Measurements from ENCODE around the gene GLCCI1.
A peak's percentile ranks its signal among the peaks of the same experiment; 100 is the strongest.

Gene GLCCI1

GRCh38 chr7:7968544-7969305 is at the start of gene GLCCI1:
Gene GLCCI1 (plus strand): TSS chr7:7968796. CDS start chr7:7969351, 555 bp downstream.
- peak; percentile 87 to 98 for DNase-seq (ENCODE audit: low spot score in 2 of 2)
- Mint-ChIP-seq H3K4me1 (peaks cover 11% of the 10 kb centered on the region), H3K9me3 (no peaks in the 10 kb centered on the region), H3K4me3 (no peak within 1 kb of the TSS), H3K36me3 (peaks cover 6% of the 10 kb centered on the region), H3K27ac (peak within 1 kb of the TSS; percentile 84)
- ATAC-seq, result peak; percentile 94

- ATAC-seq, result peak; percentile 60
- H3K36me3 Mint-ChIP-seq, result no peaks in the 10 kb centered on the region
- peaks cover 32% of the 10 kb centered on the region for H3K4me1 Mint-ChIP-seq
- H3K27ac Mint-ChIP-seq, result no peak overlapping the region
- H3K4me3 Mint-ChIP-seq, result no peak overlapping the region
- no peak for DNase-seq (ENCODE audit: low spot score in 2 of 2)
- H3K9me3 Mint-ChIP-seq, result no peaks in the 10 kb centered on the region
Observed at GRCh38 chr7:7919449-7919945, 49.1 kb upstream of the GLCCI1 start.

- H3K27ac Mint-ChIP-seq, result no peak overlapping the region
- no peaks in the 10 kb centered on the region for H3K9me3 Mint-ChIP-seq
- H3K4me3 Mint-ChIP-seq, result no peak overlapping the region
- no peaks in the 10 kb centered on the region for H3K36me3 Mint-ChIP-seq
- H3K4me1 Mint-ChIP-seq, result peaks cover 36% of the 10 kb centered on the region
- DNase-seq (ENCODE audit: low spot score in 2 of 2) (no peak), ATAC-seq (no peak)
Observed at GRCh38 chr7:7920056-7920455, 48.5 kb upstream of the GLCCI1 start.

GRCh38 chr7:7920481-7920880 is 48.1 kb upstream of the GLCCI1 start:
- ATAC-seq (peak; percentile 90), DNase-seq (ENCODE audit: low spot score in 2 of 2) (no peak)
- no peaks in the 10 kb centered on the region for H3K9me3 Mint-ChIP-seq
- peaks cover 35% of the 10 kb centered on the region for H3K4me1 Mint-ChIP-seq
- no peaks in the 10 kb centered on the region for H3K36me3 Mint-ChIP-seq
- H3K4me3 Mint-ChIP-seq, result no peak overlapping the region
- H3K27ac Mint-ChIP-seq, result no peak overlapping the region

GRCh38 chr7:7921830-7922229 is 46.8 kb upstream of the GLCCI1 start:
- no peak for DNase-seq (ENCODE audit: low spot score in 2 of 2)
- ATAC-seq, result no peak

GRCh38 chr7:7922684-7923385 is 45.8 kb upstream of the GLCCI1 start:
- H3K4me3 Mint-ChIP-seq, result peak overlapping the region; percentile 1
- H3K4me1 Mint-ChIP-seq, result peaks cover 30% of the 10 kb centered on the region
- H3K27ac Mint-ChIP-seq, result no peak overlapping the region
- no peaks in the 10 kb centered on the region for H3K36me3 Mint-ChIP-seq
- DNase-seq (ENCODE audit: low spot score in 2 of 2) (no peak), ATAC-seq (no peak)
- H3K9me3 Mint-ChIP-seq, result no peaks in the 10 kb centered on the region

More at GRCh38 chr7:7921830-7922229, 46.8 kb upstream of the GLCCI1 start:
- no peaks in the 10 kb centered on the region for H3K9me3 Mint-ChIP-seq
- no peak overlapping the region for H3K4me3 Mint-ChIP-seq
- no peak overlapping the region for H3K27ac Mint-ChIP-seq
- H3K4me1 Mint-ChIP-seq, result peaks cover 30% of the 10 kb centered on the region
- no peaks in the 10 kb centered on the region for H3K36me3 Mint-ChIP-seq

- ATAC-seq, result no peak
- peak overlapping the region; percentile 1 for H3K4me3 Mint-ChIP-seq
- H3K27ac Mint-ChIP-seq, result no peak overlapping the region
- H3K9me3 Mint-ChIP-seq, result no peaks in the 10 kb centered on the region
- peaks cover 29% of the 10 kb centered on the region for H3K4me1 Mint-ChIP-seq
- H3K36me3 Mint-ChIP-seq, result no peaks in the 10 kb centered on the region
- no peak for DNase-seq (ENCODE audit: low spot score in 2 of 2)
Observed at GRCh38 chr7:7923818-7924217, 44.8 kb upstream of the GLCCI1 start.

GRCh38 chr7:7924303-7924702 is 44.3 kb upstream of the GLCCI1 start:
- no peak for DNase-seq (ENCODE audit: low spot score in 2 of 2)
- H3K36me3 Mint-ChIP-seq, result no peaks in the 10 kb centered on the region
- no peak overlapping the region for H3K4me3 Mint-ChIP-seq
- H3K9me3 Mint-ChIP-seq, result no peaks in the 10 kb centered on the region
- peaks cover 24% of the 10 kb centered on the region for H3K4me1 Mint-ChIP-seq
- ATAC-seq, result no peak
- H3K27ac Mint-ChIP-seq, result no peak overlapping the region

GRCh38 chr7:7931626-7932025 is 37.0 kb upstream of the GLCCI1 start:
- no peaks in the 10 kb centered on the region for H3K9me3 Mint-ChIP-seq
- H3K4me1 Mint-ChIP-seq, result peaks cover 16% of the 10 kb centered on the region
- DNase-seq (ENCODE audit: low spot score in 2 of 2) (no peak), ATAC-seq (no peak)
- no peak overlapping the region for H3K27ac Mint-ChIP-seq
- no peak overlapping the region for H3K4me3 Mint-ChIP-seq
- no peaks in the 10 kb centered on the region for H3K36me3 Mint-ChIP-seq

GRCh38 chr7:7932553-7932952 is 36.0 kb upstream of the GLCCI1 start:
- Mint-ChIP-seq H3K4me1 (peaks cover 16% of the 10 kb centered on the region), H3K27ac (no peak overlapping the region), H3K36me3 (no peaks in the 10 kb centered on the region), H3K9me3 (no peaks in the 10 kb centered on the region), H3K4me3 (no peak overlapping the region)
- no peak for DNase-seq (ENCODE audit: low spot score in 2 of 2)
- no peak for ATAC-seq

GRCh38 chr7:7933915-7934526 is 34.6 kb upstream of the GLCCI1 start:
- DNase-seq (ENCODE audit: low spot score in 2 of 2) (no peak), ATAC-seq (peak; percentile 26)
- Mint-ChIP-seq H3K4me3 (no peak overlapping the region), H3K9me3 (no peaks in the 10 kb centered on the region), H3K27ac (no peak overlapping the region), H3K4me1 (peaks cover 16% of the 10 kb centered on the region), H3K36me3 (no peaks in the 10 kb centered on the region)

- peaks cover 16% of the 10 kb centered on the region for H3K4me1 Mint-ChIP-seq
- no peaks in the 10 kb centered on the region for H3K36me3 Mint-ChIP-seq
- H3K4me3 Mint-ChIP-seq, result no peak overlapping the region
- no peaks in the 10 kb centered on the region for H3K9me3 Mint-ChIP-seq
- DNase-seq (ENCODE audit: low spot score in 2 of 2) (no peak), ATAC-seq (no peak)
- H3K27ac Mint-ChIP-seq, result no peak overlapping the region
Observed at GRCh38 chr7:7934945-7935344, 33.7 kb upstream of the GLCCI1 start.

- no peak overlapping the region for H3K27ac Mint-ChIP-seq
- no peak for DNase-seq (ENCODE audit: low spot score in 2 of 2)
- no peak for ATAC-seq
- H3K9me3 Mint-ChIP-seq, result no peaks in the 10 kb centered on the region
- no peak overlapping the region for H3K4me3 Mint-ChIP-seq
- no peaks in the 10 kb centered on the region for H3K36me3 Mint-ChIP-seq
- peaks cover 32% of the 10 kb centered on the region for H3K4me1 Mint-ChIP-seq
Observed at GRCh38 chr7:7938471-7938870, 30.1 kb upstream of the GLCCI1 start.

GRCh38 chr7:7943951-7944350 is 24.6 kb upstream of the GLCCI1 start:
- no peaks in the 10 kb centered on the region for H3K9me3 Mint-ChIP-seq
- H3K4me3 Mint-ChIP-seq, result peak overlapping the region; percentile 68
- ATAC-seq (no peak), DNase-seq (ENCODE audit: low spot score in 2 of 2) (no peak)
- H3K27ac Mint-ChIP-seq, result peak overlapping the region; percentile 71
- H3K36me3 Mint-ChIP-seq, result peaks cover 5% of the 10 kb centered on the region
- H3K4me1 Mint-ChIP-seq, result peaks cover 40% of the 10 kb centered on the region

- peak; percentile 44 to 85 for DNase-seq (ENCODE audit: low spot score in 2 of 2)
- Mint-ChIP-seq H3K4me3 (peak overlapping the region; percentile 68), H3K36me3 (peaks cover 5% of the 10 kb centered on the region)
Observed at GRCh38 chr7:7944619-7945282, 23.8 kb upstream of the GLCCI1 start.

More at GRCh38 chr7:7944619-7945282, 23.8 kb upstream of the GLCCI1 start:
- ATAC-seq, result peak; percentile 99
- peak overlapping the region; percentile 71 for H3K27ac Mint-ChIP-seq
- peaks cover 40% of the 10 kb centered on the region for H3K4me1 Mint-ChIP-seq
- H3K9me3 Mint-ChIP-seq, result no peaks in the 10 kb centered on the region
